GM15510 (cell line): ENCODE data around the gene MYO15A.
A peak's percentile ranks its signal among the peaks of the same experiment; 100 is the strongest.

Experiments used
- POLR2A ChIP-seq: IDR thresholded peaks from 3 replicates; pipeline ENCODE4 v1.6.1; 2011; ENCODE audit warnings: borderline replicate concordance; ENCODE audit not compliant: insufficient read length; ENCODE audit errors: extremely low read depth

MYO15A gene

DNA sequence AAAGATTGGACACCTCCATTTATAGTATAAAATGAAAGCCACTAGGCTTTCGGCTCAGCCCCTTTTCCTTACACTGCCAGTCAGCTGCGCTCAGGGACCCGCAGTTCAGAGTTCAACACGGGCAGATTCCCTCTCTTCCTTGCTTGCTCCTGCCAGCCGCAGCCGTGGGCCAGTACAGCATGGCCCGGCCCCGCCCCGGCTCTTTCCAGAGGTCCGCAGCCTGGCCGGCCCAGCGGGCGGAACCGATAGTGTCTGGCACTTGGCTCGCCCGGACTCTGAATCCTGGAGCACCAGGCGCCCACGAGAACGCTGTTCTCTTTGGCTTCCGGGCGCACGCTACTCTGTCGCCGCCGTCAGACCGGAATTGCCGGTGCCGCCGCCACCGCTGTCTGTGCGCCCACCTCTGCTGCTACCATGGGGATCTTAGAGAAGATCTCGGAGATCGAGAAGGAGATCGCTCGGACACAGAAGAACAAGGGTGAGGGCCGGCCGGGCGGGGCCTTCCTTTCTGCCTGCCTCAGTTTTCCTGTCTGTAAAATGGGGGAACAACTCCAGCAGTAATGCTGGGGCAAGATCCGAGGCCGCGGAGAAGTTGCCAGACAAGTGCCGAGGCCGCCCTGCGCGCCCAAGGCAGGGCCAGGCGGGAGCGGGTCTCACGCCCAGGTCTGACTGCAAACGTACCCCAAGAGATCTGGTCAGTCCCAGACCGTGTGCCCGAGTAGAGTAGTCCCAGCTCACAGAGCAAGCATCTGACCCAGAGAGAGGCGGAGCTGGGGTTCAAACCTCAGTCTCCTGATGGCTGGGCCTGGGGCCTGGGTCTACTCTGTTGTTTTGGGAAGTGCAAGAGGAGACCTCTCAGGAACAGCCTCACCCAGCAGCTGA lies 20.7 kb upstream of the MYO15A start, which contains the start of gene DRG2:
Gene DRG2, plus strand, starts transcription at position 339 of the 882 bp plus-strand sequence. Its CDS starts 76 bp downstream, at position 415.
- peak; percentile 87 for TF ChIP-seq POLR2A

DNA sequence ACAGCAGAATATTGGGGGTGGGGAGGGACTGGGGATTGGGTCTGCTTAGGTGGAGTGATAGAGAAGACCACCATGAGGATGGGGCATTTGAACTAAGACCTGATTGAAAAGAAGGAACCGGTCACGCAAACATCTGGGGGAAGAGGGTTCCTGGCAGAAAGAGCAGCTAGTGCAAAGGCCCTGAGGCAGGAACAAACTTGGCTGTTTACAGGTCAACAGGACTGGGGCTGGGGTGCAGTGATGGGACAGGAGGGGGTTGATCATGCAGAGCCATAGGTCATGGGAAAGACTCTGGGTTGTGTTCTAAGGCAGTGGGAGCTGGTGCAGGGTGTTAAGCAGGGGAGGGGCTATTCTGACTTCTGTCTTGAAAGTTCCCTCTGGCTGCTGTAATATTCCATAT lies 18.9 kb upstream of the MYO15A start:
- TF ChIP-seq POLR2A, result no peak

DNA sequence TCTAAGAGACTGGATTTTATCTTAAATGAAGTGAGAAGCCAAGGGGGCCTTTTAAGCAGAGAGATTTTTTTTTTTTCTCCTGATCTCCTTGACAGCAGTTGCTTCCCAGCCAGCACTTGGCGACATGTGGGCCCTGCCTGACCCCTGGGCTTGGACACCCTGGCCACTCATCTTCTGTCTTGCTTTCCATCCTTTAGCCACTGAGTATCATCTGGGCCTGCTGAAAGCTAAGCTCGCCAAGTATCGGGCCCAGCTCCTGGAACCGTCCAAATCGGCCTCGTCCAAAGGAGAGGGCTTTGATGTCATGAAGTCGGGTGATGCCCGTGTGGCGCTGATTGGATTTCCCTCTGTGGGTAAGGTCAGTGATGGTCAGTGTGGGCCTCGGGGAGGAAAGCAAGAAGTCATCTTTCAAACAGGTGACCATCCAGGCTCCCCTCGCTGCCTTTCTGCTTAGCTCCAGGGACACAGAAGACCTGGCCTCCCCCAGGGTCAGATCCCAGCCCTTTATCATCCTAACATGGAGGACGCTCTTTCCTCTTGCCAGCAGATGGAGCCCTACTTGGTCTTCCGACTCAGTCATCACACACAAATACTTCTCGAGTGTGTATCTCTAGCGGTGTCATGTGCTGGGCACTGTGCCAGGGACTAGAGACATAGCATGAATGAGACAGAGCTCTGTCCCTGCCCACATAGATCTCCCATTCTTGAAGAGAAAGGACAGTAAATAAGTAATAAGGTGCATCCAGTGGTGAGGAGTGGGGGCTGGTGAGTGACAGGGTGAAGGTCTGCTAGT lies 14.7 kb upstream of the MYO15A start:
- TF ChIP-seq POLR2A, result no peak

DNA sequence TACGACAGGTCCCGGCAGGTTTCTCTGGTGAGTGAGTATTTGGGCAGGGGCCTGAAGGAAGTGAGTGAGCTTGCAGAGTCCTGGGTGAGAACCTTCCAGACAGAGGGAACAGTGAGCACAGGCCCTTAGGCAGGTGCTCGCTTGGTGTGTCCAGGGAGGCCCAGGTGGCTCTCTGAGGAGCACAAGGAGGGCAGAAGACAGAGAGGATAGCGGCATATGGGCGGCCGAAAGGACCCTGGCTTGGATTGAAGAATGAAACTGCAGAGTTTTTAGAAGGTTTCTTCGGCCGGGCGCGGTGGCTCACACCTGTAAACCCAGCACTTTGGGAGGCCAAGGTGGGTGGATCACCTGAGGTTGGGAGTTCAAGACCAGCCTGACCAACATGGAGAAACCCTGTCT lies 14.1 kb upstream of the MYO15A start:
- TF ChIP-seq POLR2A, result no peak

DNA sequence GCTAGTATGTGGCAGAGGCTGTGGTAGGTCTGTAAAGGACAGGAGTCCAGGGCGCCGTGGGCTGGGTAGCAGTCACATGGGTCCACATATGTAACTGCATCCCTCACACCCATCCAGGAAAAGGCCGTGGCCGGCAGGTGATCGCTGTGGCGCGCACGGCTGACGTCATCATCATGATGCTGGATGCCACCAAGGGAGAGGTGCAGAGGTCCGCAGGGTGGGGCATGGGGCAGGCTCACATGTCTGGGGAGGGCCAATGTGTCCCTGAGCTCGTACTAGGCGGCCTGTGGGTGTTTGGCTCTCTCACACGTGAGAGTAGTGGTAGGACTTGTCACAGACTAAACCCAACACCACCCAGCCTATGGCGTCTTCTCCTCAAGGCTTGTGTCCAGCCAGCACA lies 9.0 kb upstream of the MYO15A start:
- TF ChIP-seq POLR2A, result no peak

DNA sequence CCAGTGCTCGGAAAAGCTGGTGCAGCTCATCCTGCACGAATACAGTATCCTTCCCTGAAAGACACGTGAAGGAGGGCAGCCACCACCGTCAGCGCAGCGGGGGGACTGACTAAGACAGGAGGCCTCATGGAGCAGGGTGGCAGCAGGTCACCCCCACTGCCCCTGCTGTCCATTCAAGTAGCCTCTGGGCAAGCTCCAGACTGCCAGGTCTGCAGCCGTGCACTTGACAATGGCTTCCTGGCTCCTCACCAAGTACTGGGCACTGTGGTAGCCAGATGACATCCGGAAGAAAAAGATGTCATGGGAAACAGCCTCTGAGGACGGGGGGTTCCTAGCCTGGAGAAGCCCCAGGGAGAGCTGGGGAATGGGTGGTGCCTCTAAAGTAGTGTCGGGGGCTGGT lies 7.9 kb upstream of the MYO15A start:
- no peak for TF ChIP-seq POLR2A

DNA sequence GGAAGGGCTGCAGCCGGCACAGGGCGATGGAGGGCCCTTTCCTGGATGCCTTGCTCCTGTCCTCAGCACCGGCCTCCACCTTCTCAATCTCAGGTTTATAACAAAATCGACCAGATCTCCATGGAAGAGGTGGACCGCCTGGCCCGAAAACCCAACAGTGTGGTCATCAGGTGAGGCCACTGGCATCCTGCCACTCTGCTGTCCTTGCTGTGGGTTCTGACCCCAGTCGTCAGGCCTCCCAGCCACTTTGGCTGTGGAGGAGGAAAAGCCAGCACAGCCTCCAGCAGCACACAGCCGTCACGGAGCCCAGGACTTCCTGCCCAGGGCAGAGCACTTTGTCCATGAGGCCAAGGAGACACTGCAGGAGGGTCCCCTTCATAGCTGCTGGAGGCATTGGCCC lies 6.7 kb upstream of the MYO15A start:
- no peak for TF ChIP-seq POLR2A

DNA sequence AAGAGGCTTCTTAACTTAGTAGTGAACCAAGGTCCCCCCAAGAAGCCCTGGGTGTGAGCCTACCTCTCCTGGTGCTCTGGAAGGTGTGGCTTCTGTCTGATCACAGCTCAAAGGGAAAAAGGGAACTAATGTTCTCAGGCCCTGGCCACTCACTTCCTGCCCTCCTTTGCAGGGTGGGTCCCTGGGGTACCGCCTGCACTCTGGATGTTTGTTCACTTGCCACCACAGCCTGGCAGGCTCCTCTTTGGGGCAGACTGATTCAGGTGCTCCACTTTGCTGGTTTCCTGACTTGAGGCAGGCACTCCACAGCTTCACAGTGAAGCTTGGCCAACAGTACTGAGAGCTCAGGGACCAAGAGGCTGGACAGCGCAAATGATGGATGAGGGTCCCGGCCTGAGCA lies 5.9 kb upstream of the MYO15A start:
- no peak for TF ChIP-seq POLR2A

DNA sequence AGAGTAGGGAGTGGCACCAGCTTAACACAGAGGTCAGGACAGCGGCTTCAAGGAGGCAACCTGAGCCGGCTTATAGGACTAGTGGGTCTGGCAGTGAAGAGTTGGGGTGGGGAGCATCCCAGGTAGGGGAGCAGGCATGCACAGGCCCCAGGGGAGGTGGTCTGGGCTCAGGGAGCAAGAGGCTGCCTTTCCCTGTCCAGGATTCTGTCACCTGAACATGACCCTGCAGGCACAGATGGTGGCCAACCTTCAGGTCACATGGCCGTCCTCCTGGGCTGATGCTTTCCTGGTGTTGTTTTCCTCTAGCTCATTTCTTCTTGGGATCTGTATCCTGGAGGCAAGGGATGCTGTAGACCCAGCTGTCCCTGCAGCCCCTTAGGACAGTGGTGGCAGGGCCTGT lies 3.5 kb upstream of the MYO15A start:
- no peak for TF ChIP-seq POLR2A

DNA sequence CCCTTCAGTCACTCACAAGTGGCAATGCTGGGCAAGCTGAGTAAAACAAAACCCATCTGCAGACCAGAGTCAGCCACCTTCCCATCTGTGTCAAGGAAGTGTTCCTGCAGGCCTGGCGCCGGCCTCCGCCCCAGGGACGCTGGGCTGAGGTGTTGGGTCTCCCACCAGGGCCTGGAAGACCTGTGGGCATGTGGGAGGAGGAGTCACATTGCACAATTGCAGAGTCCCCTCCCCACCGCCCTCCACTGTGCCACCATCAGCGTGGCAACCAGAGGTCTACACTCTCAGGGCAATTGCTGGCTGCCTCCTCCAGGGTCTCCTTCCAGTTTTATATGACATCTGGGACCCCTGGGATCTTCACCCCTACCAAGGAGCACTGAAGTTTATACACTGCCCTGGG lies 3.0 kb upstream of the MYO15A start:
- TF ChIP-seq POLR2A, result no peak

DNA sequence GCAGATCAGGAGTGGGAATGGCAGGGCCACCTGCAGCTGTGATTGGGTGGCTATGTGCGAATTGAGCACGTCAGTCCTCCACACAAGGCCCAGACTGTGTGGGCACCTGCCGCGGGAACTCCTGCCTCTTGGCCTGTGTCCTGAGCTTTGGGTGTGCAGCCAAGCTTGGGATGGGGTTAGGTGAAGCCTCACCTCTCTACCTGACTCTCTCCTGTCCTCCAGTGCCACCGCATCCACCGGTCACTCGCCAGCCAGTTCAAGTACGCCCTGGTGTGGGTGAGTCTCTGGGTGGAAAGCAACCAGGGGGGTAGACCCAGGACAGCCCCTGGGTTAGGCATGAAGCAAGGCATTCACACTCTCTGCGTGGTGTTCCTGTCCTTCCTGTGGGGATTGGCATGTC lies 2.3 kb upstream of the MYO15A start:
- TF ChIP-seq POLR2A, result no peak

DNA sequence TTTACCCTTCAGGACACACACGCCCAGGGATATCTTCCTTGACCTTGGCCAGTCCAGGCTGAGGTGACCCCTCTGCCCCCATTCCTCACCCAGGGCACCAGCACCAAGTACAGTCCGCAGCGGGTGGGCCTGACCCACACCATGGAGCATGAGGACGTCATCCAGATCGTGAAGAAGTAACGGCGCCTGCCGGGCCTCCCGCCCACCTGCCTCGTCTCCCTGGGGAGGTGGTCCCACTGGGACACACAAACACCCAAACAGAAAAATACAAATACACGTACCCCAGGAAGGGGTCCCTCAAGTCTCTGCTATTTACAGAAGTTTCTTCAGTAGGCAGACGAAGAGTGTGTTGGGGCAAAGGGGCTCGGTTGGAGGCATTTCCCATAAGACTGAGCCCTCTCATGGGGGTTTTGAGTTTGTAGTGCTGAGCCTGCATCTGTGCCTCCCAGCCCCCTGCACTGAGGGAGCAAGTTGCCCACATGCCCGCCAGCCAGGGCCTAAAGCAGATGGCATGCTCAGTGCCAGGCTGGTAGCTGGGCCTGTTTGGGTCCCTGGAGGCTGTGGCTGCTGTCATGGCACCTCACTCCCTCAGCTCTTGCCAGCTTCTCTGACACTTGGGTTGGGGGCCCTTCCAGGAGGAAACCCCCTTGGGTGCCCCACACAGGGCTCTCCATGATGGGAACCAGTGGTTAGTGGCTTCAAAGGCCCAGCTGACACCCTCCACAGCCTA lies 1.3 kb upstream of the MYO15A start:
- no peak for TF ChIP-seq POLR2A

DNA sequence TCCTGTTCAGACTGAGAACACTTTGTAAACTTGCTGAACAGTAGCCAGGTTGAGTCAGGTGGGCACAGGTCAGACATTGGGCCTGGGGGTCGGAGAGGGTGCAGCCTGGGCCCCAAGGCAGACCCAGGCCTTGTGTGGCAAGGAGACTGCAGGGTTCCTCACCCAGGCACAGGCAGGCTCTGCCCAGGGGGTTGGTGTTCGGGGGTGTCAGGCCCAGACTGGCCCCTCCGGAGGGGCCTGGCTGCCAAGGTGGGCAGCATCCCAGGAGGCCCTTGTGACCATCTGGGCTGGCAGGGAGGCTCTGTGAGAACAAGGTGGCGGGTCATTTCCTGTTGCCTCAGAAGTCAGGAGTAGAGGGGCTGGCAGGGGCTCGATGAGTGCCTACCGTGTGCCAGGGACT lies 585 bp upstream of the MYO15A start:
- no peak for TF ChIP-seq POLR2A

DNA sequence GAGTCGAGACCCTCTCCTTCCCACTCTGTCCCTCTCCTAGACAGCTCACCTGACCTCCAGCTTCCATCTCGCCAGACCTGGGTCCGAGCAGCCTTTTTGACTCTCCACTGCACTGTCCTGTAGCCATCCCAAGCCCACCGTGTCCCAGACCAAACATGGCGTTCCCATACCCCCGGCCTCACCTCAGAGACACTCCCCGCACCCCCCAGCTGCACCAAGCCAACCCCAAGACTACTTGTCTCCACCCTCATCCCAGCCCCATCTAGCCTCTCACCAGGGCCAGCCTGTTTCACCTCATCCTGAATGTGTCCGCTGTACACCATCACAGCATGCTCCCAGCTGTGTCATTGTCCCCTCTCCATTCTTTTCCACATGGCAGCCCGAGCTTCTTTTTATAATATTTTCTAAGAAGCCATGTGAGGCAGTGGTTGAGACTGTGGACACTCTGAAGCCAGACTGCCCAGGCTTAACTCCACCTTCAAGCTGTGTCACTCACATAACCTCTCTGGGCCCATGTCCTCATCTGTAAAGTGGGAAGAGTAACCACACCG lies 1.5 kb downstream of the MYO15A start:
- TF ChIP-seq POLR2A, result no peak
